Small intestine (tissue), 7 donors: ENCODE measurements around the gene NTN1. TPM values are rescaled to one million over a fixed set of nuclear protein-coding genes. Genes with fewer than 3 reads are reported as not detected.
A peak's percentile ranks its signal among the peaks of the same experiment; 100 is the strongest.

ENCODE experiments used
- DNase-seq, 2 donors: peaks; one replicate each; pipeline versions ENCODE4 v3.0.0 to v3.0.0-alpha.2; 2013
- FAIRE-seq: peaks from 2 replicates; lab custom pipeline; 2012; peaks lifted over from hg19 to GRCh38; lab: Jason Lieb, UNC
- H3K27ac ChIP-seq, 3 donors: one replicate each; pipeline ENCODE4 v1.5.1; 2013; ENCODE audit warnings: low read length in 2 of 3, mild to moderate bottlenecking in 2 of 3, control low read depth in 1 of 3, inconsistent platforms in 1 of 3, low read depth in 1 of 3, moderate library complexity in 1 of 3
- H3K27me3 ChIP-seq, 3 donors: one replicate each; pipeline ENCODE4 v1.6.1; 2013; ENCODE audit warnings: low read length in 3 of 3, inconsistent platforms in 1 of 3; ENCODE audit not compliant: control insufficient read depth in 3 of 3, insufficient read depth in 3 of 3
- H3K36me3 ChIP-seq, 3 donors: one replicate each; pipeline ENCODE4 v1.6.1; 2013; ENCODE audit warnings: low read length in 3 of 3, inconsistent platforms in 1 of 3, low read depth in 1 of 3, mild to moderate bottlenecking in 1 of 3, moderate library complexity in 1 of 3; ENCODE audit not compliant: control insufficient read depth in 3 of 3, insufficient read depth in 2 of 3
- H3K4me1 ChIP-seq, 3 donors: one replicate each; pipeline ENCODE4 v1.6.1; 2013; ENCODE audit warnings: low read length in 2 of 3, inconsistent platforms in 1 of 3, low read depth in 1 of 3, mild to moderate bottlenecking in 1 of 3, moderate library complexity in 1 of 3; ENCODE audit not compliant: control insufficient read depth in 3 of 3, insufficient read depth in 2 of 3
- H3K4me3 ChIP-seq, 3 donors: one replicate each; pipeline ENCODE4 v1.5.1; 2013; ENCODE audit warnings: low read length in 3 of 3, control low read depth in 1 of 3, inconsistent platforms in 1 of 3, low read depth in 1 of 3, mild to moderate bottlenecking in 1 of 3, moderate library complexity in 1 of 3
- H3K9me3 ChIP-seq, 2 donors: one replicate each; pipeline ENCODE4 v1.6.1; 2013; ENCODE audit warnings: low read depth in 1 of 2, low read length in 1 of 2; ENCODE audit not compliant: control insufficient read depth in 2 of 2, insufficient read depth in 1 of 2
- WGBS, 3 donors: extraction: QIAGEN DNeasy Blood & Tissue Kit; methylation state at CpG; one replicate each; pipeline ENCODE4 v1.1.7; 2013; 5-methylcytosine and 5-hydroxymethylcytosine counted together
- polyA plus RNA-seq, 4 donors: library from polyadenylated mRNA; stranded (reverse) in 3 of 4; unstranded in 1 of 4; fragments of 200-250 nt in 3 of 4; fragments of 120-200 nt in 1 of 4; gene quantifications; one replicate each; pipeline versions ENCODE4 v1.2.1 to v1.2.3, GENCODE V29; 2013
- donor health status: healthy with polysubstance abuse.
- donor health status: control.
- donor health status: control.
- donor health status: Bipolar disorder and iron deficiency.
- donor health status: healthy.

The NTN1 gene
- polyA plus RNA-seq, 4 donors = 0.22 to 13.2 (median 2.6) TPM

DNA sequence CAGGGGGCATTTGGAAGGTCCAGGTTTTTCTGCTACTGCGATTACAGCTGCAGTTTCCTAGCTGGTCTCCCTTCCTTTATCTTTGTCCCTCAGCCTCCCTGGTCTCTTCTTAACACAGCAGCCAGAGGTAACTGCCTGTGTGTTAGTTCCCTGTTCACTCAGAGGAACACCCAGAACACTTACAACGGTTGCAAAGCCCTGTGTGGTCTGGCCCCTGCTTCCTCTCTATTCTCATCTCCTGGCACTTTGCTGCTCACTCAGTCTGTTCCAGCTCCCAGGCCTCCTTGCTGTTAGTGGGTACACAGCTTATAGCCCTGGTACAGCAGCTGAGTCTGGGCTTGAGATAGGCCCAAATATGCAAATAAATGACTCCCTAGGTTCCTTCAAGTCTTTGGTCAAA, 16.4 kb downstream of the NTN1 start:
- H3K36me3 ChIP-seq = peaks cover 0 to 2% (median 0%) of the 10 kb centered on the region in 3 donors
- H3K9me3 ChIP-seq = peaks cover 0 to 6% of the 10 kb centered on the region in 2 donors
- peaks cover 0 to 2% (median 0%) of the 10 kb centered on the region in 3 donors for H3K27me3 ChIP-seq
- H3K4me1 ChIP-seq = no peaks in the 10 kb centered on the region
- DNase-seq (no peak), FAIRE-seq (no peak)
- no peak overlapping the region for H3K4me3 ChIP-seq
- H3K27ac ChIP-seq = no peak overlapping the region
- WGBS, 3 donors = 50 to 83% (median 65%) methylated on average over 2 of the region's 2 CpGs

DNA sequence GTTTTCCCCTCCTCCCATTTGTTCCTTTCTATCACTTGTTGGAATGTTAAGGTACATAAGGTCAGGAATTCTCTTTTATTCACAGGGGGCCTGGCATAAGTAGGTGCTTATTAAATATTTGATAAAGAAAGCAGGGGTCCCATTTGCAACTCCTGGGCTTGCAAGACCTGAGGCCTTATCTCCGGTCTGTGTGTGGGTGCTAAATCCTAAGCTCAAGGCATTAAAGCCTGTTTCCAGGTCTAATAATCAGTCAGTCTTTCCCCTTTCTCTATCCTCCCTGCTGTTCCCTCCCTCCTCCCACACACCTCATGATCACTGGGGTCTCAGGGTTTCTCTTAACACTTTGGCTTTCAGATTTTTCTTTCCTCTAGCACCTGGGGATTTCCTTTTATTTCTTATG, 17.1 kb downstream of the NTN1 start:
- Histone ChIP-seq H3K27me3 (peaks cover 0 to 2% (median 0%) of the 10 kb centered on the region in 3 donors), H3K9me3 (peaks cover 0 to 6% of the 10 kb centered on the region in 2 donors), H3K36me3 (peaks cover 0 to 2% (median 0%) of the 10 kb centered on the region in 3 donors), H3K27ac (no peak overlapping the region), H3K4me3 (no peak overlapping the region), H3K4me1 (no peaks in the 10 kb centered on the region)
- DNase-seq (no peak), FAIRE-seq (no peak)
- 81 to 96% (median 95%) methylated on average over 1 of the region's 1 CpG for WGBS, 3 donors

DNA sequence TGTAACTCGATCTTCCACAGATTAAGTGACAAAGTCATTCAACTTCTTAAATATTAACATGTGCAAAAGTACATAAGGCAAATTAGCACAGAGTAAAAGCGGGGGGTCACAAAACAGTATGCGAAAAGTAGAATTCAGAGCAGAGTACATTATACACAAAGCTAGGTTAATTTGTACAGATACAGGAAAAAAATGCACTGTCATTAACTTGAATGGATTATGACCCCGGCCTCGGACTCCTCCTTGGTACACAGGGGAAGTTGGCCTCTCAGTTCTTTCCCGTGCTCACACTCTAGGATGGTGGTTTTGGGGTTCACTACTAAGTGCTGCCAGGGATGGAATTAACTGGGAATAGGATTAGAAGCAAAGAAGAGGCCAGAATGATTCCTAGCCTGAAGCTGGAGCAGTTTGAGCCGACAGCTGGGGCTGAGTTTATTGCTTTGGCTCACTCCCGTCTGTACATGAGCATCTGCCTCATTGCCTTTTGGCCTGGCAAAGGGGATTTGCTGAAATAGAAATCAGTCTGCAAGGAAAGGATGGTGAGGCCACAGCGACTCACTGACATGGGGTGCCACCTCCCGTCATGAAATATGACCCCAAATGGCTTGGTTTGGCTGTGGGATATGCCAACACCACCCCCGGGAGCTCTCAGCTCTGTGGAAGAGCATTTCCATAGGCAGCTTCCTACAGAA, 23.6 kb downstream of the NTN1 start:
- FAIRE-seq (no peak), DNase-seq (peak in 1 of 2 donors; percentile 29)
- 50 to 55% (median 53%) methylated on average over 11 of the region's 11 CpGs for WGBS, 3 donors
- H3K9me3 ChIP-seq = peaks cover 0 to 9% of the 10 kb centered on the region in 2 donors
- no peak overlapping the region for H3K4me3 ChIP-seq
- H3K4me1 ChIP-seq = no peaks in the 10 kb centered on the region
- H3K27me3 ChIP-seq = no peaks in the 10 kb centered on the region
- H3K27ac ChIP-seq = peak overlapping the region in 1 of 3 donors; percentile 59
- no peaks in the 10 kb centered on the region for H3K36me3 ChIP-seq

DNA sequence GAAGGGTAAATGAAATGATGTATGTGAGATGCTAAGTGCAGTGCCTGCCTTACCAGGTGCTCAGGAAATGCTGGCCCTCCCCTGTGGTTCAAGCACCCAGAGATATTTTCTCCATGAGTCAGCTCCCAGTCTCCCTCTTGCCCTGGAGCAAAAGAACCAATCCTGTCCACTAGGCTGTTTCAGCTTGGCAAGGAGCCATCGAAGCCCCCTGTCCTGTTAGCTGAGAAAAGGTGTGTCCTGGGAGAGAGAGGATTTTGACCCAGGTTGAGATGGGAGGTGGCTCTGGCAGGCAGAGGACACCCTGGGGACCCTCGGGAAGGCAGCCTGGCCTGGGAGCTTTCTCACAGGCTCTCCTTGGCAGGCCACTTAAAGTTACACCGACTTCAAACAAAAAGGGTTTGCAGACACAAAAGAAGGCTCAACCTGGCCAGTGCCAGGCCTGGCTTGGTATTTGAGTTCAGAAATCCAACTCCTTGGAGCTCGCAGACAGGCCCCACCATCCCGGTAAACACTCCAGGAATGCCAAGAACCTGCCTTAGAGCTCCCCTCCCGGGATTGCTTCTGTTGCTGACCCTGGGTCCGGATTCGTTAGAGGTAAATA, 29.6 kb downstream of the NTN1 start:
- H3K27ac ChIP-seq = no peak overlapping the region
- no peak for FAIRE-seq
- H3K9me3 ChIP-seq = peaks cover 0 to 11% of the 10 kb centered on the region in 2 donors
- H3K4me1 ChIP-seq = no peaks in the 10 kb centered on the region
- H3K27me3 ChIP-seq = no peaks in the 10 kb centered on the region
- 63 to 72% (median 71%) methylated on average over 8 of the region's 8 CpGs for WGBS, 3 donors
- no peaks in the 10 kb centered on the region for H3K36me3 ChIP-seq
- DNase-seq = peak in 1 of 2 donors; percentile 28
- no peak overlapping the region for H3K4me3 ChIP-seq

DNA sequence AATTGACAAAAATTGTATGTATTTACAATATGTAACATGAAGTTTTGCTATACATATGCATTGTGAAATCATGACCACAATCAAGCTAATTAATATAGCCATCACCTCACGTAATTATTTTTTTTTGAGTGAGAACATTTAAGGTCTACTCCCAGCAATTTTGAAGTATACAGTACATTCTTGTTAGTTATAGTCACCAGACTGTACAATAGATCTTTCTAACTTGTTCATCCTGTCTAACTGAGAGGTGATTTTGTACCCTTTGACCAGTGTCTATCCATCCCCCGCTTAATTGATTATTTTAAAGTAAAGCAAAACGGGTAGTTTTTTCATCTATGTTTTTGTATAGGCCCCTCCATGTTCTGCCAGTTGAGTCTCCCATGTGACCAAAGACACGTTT, 30.3 kb downstream of the NTN1 start:
- H3K27me3 ChIP-seq = peaks cover 0 to 2% (median 0%) of the 10 kb centered on the region in 3 donors
- FAIRE-seq = no peak
- 78 to 82% (median 80%) methylated on average over 4 of the region's 4 CpGs for WGBS, 3 donors

DNA sequence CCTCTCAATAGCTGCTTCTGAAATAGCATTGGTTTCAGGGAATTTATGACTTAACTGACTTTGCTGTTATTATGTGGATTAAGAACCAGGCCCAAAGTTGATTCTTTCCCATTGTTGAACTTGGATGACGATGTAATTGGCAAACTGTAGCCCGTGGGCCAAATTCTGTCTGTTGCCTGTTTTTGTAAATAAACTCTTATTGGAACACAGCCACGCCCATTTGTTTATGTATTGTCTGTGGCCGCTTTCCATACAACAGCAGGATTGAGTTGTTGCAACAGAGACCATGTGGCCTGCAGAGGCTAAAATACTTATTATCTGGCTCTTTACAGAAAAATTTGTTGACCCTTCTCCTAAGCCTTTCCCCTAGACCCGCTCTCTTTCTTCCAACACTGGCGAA, 31.6 kb downstream of the NTN1 start:
- WGBS, 3 donors = 71 to 90% (median 86%) methylated on average over 6 of the region's 6 CpGs
- DNase-seq (no peak), FAIRE-seq (no peak)
- peak overlapping the region in 1 of 3 donors; percentile 36 for H3K27ac ChIP-seq
- H3K9me3 ChIP-seq = peaks cover 0 to 11% of the 10 kb centered on the region in 2 donors
- H3K36me3 ChIP-seq = no peaks in the 10 kb centered on the region
- peaks cover 0 to 5% (median 0%) of the 10 kb centered on the region in 3 donors for H3K4me1 ChIP-seq
- no peak overlapping the region for H3K4me3 ChIP-seq
- H3K27me3 ChIP-seq = peaks cover 0 to 4% (median 0%) of the 10 kb centered on the region in 3 donors

More for the DNA sequence above, 30.3 kb downstream of the NTN1 start:
- Histone ChIP-seq H3K36me3 (no peaks in the 10 kb centered on the region), H3K9me3 (peaks cover 0 to 11% of the 10 kb centered on the region in 2 donors), H3K4me3 (no peak overlapping the region), H3K4me1 (no peaks in the 10 kb centered on the region), H3K27ac (no peak overlapping the region)
- DNase-seq = no peak

DNA sequence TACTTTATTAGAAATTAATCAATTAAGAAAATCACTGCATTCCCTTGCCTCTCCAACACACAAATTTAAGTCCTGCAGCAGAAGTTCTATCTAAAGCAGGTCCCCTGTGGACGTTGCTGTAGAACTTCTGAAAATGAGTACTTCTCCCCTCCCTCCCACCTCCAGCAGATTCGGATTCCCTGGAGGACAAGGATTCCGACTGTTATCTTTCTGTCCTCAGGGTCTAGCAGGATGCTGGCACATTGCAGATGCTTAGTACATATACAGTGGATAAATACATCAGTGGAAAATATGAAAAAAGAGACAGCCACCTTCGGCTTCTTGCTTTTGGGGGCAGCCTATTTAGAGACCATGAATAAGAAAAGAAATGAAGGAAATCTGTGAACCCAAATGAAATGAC, 32.1 kb downstream of the NTN1 start:
- no peak for FAIRE-seq

DNA sequence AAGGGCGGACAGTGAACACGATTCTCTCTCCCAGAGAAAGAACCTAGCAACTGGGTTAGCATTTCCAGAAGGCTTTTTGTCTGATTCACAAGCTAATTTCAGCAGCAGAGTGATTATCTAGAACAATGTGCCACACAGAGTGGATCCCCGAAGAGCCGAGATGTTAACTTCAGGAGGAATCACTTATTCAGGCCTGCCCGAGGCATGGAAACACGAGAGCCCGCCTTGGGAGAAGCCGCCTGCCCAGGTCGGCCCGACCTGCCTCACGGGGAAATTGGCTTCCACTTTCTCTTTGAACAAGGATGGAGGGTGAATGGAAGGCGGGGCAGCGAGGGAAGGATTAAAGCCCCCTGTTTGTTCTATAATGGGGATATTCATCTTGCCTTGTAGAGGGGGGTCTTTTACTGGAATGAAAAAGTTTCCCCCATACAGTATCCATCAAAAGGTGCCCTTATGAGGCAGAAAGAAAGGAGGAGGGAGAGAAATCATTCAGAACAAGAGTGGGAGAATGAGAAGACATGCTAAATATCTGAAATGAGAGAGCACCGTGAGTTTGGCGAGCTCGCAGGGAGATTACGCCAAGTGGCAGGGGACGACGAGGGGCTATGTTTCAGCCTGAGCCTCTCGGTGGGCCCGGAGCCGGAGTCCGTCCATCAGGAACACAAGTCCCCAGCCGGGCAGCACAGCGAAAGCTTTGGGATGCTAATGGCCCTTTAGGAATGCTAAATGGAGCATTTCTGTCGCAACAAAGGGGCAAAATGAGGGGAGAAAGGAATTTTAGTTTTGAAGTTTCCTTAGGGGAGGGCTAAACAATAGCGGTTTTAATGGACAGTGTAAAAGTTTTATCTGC, 33.0 kb downstream of the NTN1 start:
- Histone ChIP-seq H3K9me3 (peaks cover 0 to 4% of the 10 kb centered on the region in 2 donors), H3K27me3 (peaks cover 0 to 4% (median 0%) of the 10 kb centered on the region in 3 donors), H3K4me3 (no peak overlapping the region), H3K27ac (no peak overlapping the region), H3K36me3 (no peaks in the 10 kb centered on the region), H3K4me1 (peaks cover 0 to 5% (median 0%) of the 10 kb centered on the region in 3 donors)
- WGBS, 3 donors = 87 to 94% (median 92%) methylated on average over 27 of the region's 27 CpGs
- DNase-seq = no peak
- FAIRE-seq = no peak

More for the DNA sequence above, 32.1 kb downstream of the NTN1 start:
- Histone ChIP-seq H3K9me3 (peaks cover 0 to 8% of the 10 kb centered on the region in 2 donors), H3K36me3 (no peaks in the 10 kb centered on the region), H3K4me1 (peaks cover 0 to 5% (median 0%) of the 10 kb centered on the region in 3 donors), H3K4me3 (no peak overlapping the region), H3K27ac (peak overlapping the region in 1 of 3 donors; percentile 36), H3K27me3 (peaks cover 0 to 4% (median 0%) of the 10 kb centered on the region in 3 donors)
- DNase-seq = no peak
- 78 to 93% (median 84%) methylated on average over 4 of the region's 4 CpGs for WGBS, 3 donors
